GM12878 (cell line): Measurements from ENCODE around the gene DSTYK. TPM values are rescaled to one million over a fixed set of nuclear protein-coding genes. Genes with fewer than 3 reads are reported as not detected.

Experiments
- ATAC-seq: fragments of 200-7000 bp; cut with Tn5 transposase; 3 replicates; pipeline ENCODE4 v1.9.1; 2020; ENCODE audit warnings: mild to moderate bottlenecking, moderate library complexity
- BruUV-seq: library from RNA; stranded (reverse); fragments of 400-500 nt; replicated peaks from 2 replicates; lab custom pipeline; 2021; lab: Mats Ljungman, UMichigan
- CTCF ChIA-PET: fragments of 300-600 bp; sonication (Branson Sonifier 250); formaldehyde crosslinking; extraction: SDS; loops from one replicate; lab custom pipeline; 2021; ENCODE audit warnings: inconsistent platforms; lab: Yijun Ruan, JAX
- POLR2A ChIA-PET: fragments of 350-600 bp; formaldehyde crosslinking; extraction: SDS; loops from one replicate; lab custom pipeline; 2021; ENCODE audit warnings: inconsistent platforms; lab: Charles Lee
- RAD21 ChIA-PET: fragments of 300-600 bp; sonication (Branson Sonifier 250); formaldehyde crosslinking; loops from one replicate; lab custom pipeline; 2023; ENCODE audit warnings: antibody characterized with exemption; ENCODE audit not compliant: unreplicated experiment; lab: Charles Lee
- SMC1A ChIA-PET: fragments of 300-600 bp; sonication (Branson Sonifier 250); formaldehyde crosslinking; loops from one replicate; lab custom pipeline; 2023; ENCODE audit not compliant: unreplicated experiment, uncharacterized antibody; lab: Charles Lee
- DNase-seq: peaks from one replicate; pipeline ENCODE4 v3.0.0-alpha.2; 2011; ENCODE audit warnings: low read depth, low spot score
- FAIRE-seq: peaks from 3 replicates; lab custom pipeline; 2011; peaks lifted over from hg19 to GRCh38; lab: Jason Lieb, UNC
- H2AFZ ChIP-seq: 2 replicates; pipeline ENCODE4 v1.6.0; 2011; ENCODE audit warnings: low read depth, low read length, control low read depth; ENCODE audit not compliant: control insufficient read depth
- H3K27ac ChIP-seq: 2 replicates; pipeline ENCODE4 v1.5.1; 2011; ENCODE audit warnings: control low read depth; ENCODE audit not compliant: control insufficient read depth, insufficient read depth
- H3K27me3 ChIP-seq, 2 experiments: replicated peaks in 1 of 2; 2 replicates each; pipeline versions ENCODE4 v1.6.0 to v1.6.1; 2011; ENCODE audit warnings: low read length in 1 of 2; ENCODE audit not compliant: control insufficient read depth in 2 of 2, insufficient read depth in 2 of 2
- H3K36me3 ChIP-seq, 2 experiments: 2 replicates each; pipeline ENCODE4 v1.5.1; 2011; ENCODE audit warnings: low read length in 1 of 2; ENCODE audit not compliant: control insufficient read depth in 2 of 2, insufficient read depth in 2 of 2
- H3K4me1 ChIP-seq: 2 replicates; pipeline ENCODE4 v1.6.1; 2011; ENCODE audit warnings: mild to moderate bottlenecking, low read length, moderate library complexity, mixed read lengths; ENCODE audit not compliant: control insufficient read depth, insufficient read depth
- H3K4me2 ChIP-seq: 2 replicates; pipeline ENCODE4 v1.6.0; 2011; ENCODE audit warnings: control low read depth; ENCODE audit not compliant: control insufficient read depth, insufficient read depth
- H3K4me3 ChIP-seq: fragments of 200-600 bp; sonication (generic); 2 replicates; pipeline ENCODE4 v1.5.1; 2016
- H3K79me2 ChIP-seq: 2 replicates; pipeline ENCODE4 v1.6.0; 2011; ENCODE audit warnings: low read length; ENCODE audit not compliant: control insufficient read depth, insufficient read depth
- H3K9ac ChIP-seq: 2 replicates; pipeline ENCODE4 v1.8.0; 2011; ENCODE audit warnings: low read length, control low read depth, mixed read lengths; ENCODE audit not compliant: control insufficient read depth, insufficient read depth
- H3K9me3 ChIP-seq: replicated peaks from 3 replicates; pipeline ENCODE4 v1.5.1; 2011; ENCODE audit warnings: mild to moderate bottlenecking, low read length; ENCODE audit not compliant: control insufficient read depth, insufficient read depth
- H4K20me1 ChIP-seq: 2 replicates; pipeline ENCODE4 v1.6.0; 2011; ENCODE audit not compliant: control insufficient read depth, insufficient read depth
- EED ChIP-seq: sonication (generic); IDR thresholded peaks from 2 replicates; pipeline ENCODE4 v1.6.1; 2016; ENCODE audit warnings: antibody characterized with exemption, low read depth
- GATAD2B ChIP-seq: fragments of 450-650 bp; conservative IDR thresholded peaks from 2 replicates; pipeline ENCODE4 v1.6.1; 2017; ENCODE audit warnings: low read depth, mild to moderate bottlenecking, moderate library complexity
- IRF5 ChIP-seq: fragments of 450-650 bp; IDR thresholded peaks from 2 replicates; pipeline ENCODE4 v1.6.1; 2017; ENCODE audit warnings: borderline replicate concordance
- MTA2 ChIP-seq: fragments of 450-650 bp; IDR thresholded peaks from 2 replicates; pipeline ENCODE4 v1.6.1; 2016; ENCODE audit warnings: low read depth, mild to moderate bottlenecking, moderate library complexity
- RAD21 ChIP-seq: IDR thresholded peaks from 2 replicates; pipeline ENCODE4 v1.6.1; 2011; ENCODE audit warnings: mild to moderate bottlenecking, low read depth, low read length, moderate library complexity; ENCODE audit not compliant: insufficient read depth
- RELA ChIP-seq: fragments of 450-650 bp; IDR thresholded peaks from 2 replicates; pipeline ENCODE4 v1.8.0; 2014; ENCODE audit warnings: borderline replicate concordance; ENCODE audit not compliant: partially characterized antibody
- SMARCA5 ChIP-seq: fragments of 450-650 bp; IDR thresholded peaks from 2 replicates; pipeline ENCODE4 v1.6.1; 2017; ENCODE audit warnings: mild to moderate bottlenecking
- SRF ChIP-seq, 2 experiments: IDR thresholded peaks; 2 replicates each; pipeline ENCODE4 v1.6.1; 2011; ENCODE audit warnings: low read depth in 2 of 2, low read length in 2 of 2, mild to moderate bottlenecking in 1 of 2, moderate library complexity in 1 of 2
- STAT3 ChIP-seq: IDR thresholded peaks from 2 replicates; pipeline ENCODE4 v1.6.1; 2011; ENCODE audit warnings: low read depth, low read length, improper control_type of control experiment
- ZNF622 ChIP-seq: fragments of 450-650 bp; IDR thresholded peaks from 2 replicates; pipeline ENCODE4 v1.6.1; 2017; ENCODE audit warnings: mild to moderate bottlenecking, inconsistent platforms
- in situ Hi-C: fragments of 300-500 bp; cut with MboI; formaldehyde crosslinking; loops from 9 replicates; pipeline ENCODE4 v1.14.3; 2018; ENCODE audit warnings: mixed read lengths
- intact Hi-C: fragments of 100-400 bp; cut with micrococcal nuclease; formaldehyde crosslinking; loops from one replicate; pipeline ENCODE4 v1.14.2; 2022; ENCODE audit not compliant: unreplicated experiment
- polyA plus RNA-seq, 11 experiments: library from polyadenylated mRNA; depleted of rRNA in 4 of 11; unstranded in 6 of 11; stranded (reverse) in 5 of 11; fragments of >200 nt; fragmentation: Nextera tagmentation in 4 of 11; fragmentation: Illumina TruSeq in 1 of 11; extraction: Ambion mirVana in 4 of 11; extraction: Trizol in 1 of 11; gene quantifications; 1 replicate in 1 of 11; 2 replicates in 10 of 11; pipeline versions ENCODE4 v1.2.1 to v1.2.3, GENCODE V29; 2011 to 2016; ENCODE audit warnings: inconsistent platforms in 2 of 11, missing spikeins in 2 of 11, low read depth in 1 of 11
- total RNA-seq, 4 experiments: library from RNA; depleted of rRNA in 3 of 4; stranded (reverse); fragments of >200 nt in 3 of 4; fragmentation: Illumina TruSeq in 1 of 4; extraction: Trizol in 1 of 4; gene quantifications; 2 replicates each; pipeline versions ENCODE4 v1.2.1 to v1.2.3, GENCODE V29; 2013 to 2021
- TF ChIP-seq, protein P1 (sequence below), 3 experiments: IDR thresholded peaks in 2 of 3; conservative IDR thresholded peaks in 1 of 3; 2 replicates each; pipeline ENCODE4 v1.5.1; 2011; ENCODE audit warnings: low read depth in 3 of 3, low read length in 3 of 3, mild to moderate bottlenecking in 3 of 3, control low read depth in 2 of 3, moderate library complexity in 2 of 3, inconsistent platforms in 1 of 3, mixed read lengths in 1 of 3; ENCODE audit not compliant: control insufficient read depth in 2 of 3, insufficient read depth in 1 of 3; ENCODE audit errors: extremely low read depth in 1 of 3
- TF ChIP-seq, protein P2 (sequence below): fragments of 150-350 bp; IDR thresholded peaks from 2 replicates; pipeline ENCODE4 v1.6.1; 2014; ENCODE audit warnings: mild to moderate bottlenecking, low read depth, low read length

Gene DSTYK
- total and polyA plus RNA-seq, 10 of the 15 experiments (the other 5 are each of a cell fraction or from before 2014, with no cell fraction given), result 2.7 to 5.5 (median 3.6) TPM

DNA sequence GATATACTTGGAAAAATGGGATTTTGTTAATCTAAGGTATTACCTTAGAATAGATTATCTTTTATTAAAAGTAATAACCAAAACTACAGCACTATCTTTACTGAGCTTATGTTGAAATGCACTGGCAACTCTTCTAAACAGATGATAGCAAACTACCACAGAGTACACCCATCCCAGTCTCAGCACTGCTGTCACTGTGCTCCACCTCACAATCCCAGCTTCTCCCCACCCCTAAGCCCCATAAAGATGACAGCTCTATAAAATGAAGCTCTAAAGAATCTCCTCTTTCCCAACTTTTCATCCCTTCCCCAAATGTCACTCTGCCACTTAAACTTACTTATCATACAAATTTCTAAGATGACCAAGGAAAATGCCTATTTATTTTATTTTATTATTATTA lies 6.4 kb downstream of the DSTYK start:
- H3K36me3 ChIP-seq, result no peaks in the 10 kb centered on the region
- H4K20me1 ChIP-seq, result no peaks in the 10 kb centered on the region; the same call in 1 of the 2 replicates
- ChIA-PET SMC1A (interaction anchor here (1.1 to 2.0 kb wide), 2 partner anchors 19 to 51 kb away, joined by 3 to 6 read pairs; no protein-coding TSS in a partner anchor), POLR2A (no interaction called here), CTCF (interaction anchor here (1.3 to 1.7 kb wide), 2 partner anchors 25 to 51 kb away, joined by 3 to 4 read pairs; no protein-coding TSS in a partner anchor), RAD21 (interaction anchor here (0.6 kb wide), 2 partner anchors 29 to 386 kb away, joined by 3 to 4 read pairs; no protein-coding TSS in a partner anchor)
- FAIRE-seq, result no peak
- intact Hi-C loops (no loop called here), in situ Hi-C loops (no loop called here)
- H3K4me3 ChIP-seq, result no peak overlapping the region
- ATAC-seq, result no peak
- TF ChIP-seq MTA2 (no peak), STAT3 (no peak), ZNF622 (no peak), IRF5 (no peak), RELA (no peak), GATAD2B (no peak), EED (no peak), SMARCA5 (no peak), SRF (IDR thresholded peaks at IDR 0.05; ENCODE audit: low read depth in 2 of 2, low read length in 2 of 2) (no peak), RAD21 (no peak)
- TF ChIP-seq, protein P1, sequence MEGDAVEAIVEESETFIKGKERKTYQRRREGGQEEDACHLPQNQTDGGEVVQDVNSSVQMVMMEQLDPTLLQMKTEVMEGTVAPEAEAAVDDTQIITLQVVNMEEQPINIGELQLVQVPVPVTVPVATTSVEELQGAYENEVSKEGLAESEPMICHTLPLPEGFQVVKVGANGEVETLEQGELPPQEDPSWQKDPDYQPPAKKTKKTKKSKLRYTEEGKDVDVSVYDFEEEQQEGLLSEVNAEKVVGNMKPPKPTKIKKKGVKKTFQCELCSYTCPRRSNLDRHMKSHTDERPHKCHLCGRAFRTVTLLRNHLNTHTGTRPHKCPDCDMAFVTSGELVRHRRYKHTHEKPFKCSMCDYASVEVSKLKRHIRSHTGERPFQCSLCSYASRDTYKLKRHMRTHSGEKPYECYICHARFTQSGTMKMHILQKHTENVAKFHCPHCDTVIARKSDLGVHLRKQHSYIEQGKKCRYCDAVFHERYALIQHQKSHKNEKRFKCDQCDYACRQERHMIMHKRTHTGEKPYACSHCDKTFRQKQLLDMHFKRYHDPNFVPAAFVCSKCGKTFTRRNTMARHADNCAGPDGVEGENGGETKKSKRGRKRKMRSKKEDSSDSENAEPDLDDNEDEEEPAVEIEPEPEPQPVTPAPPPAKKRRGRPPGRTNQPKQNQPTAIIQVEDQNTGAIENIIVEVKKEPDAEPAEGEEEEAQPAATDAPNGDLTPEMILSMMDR (IDR thresholded peaks at IDR 0.05 in 2 of 3, conservative IDR thresholded peaks at IDR 0.05 in 1 of 3; ENCODE audit: control insufficient read depth in 2 of 3, extremely low read depth in 1 of 3, insufficient read depth in 1 of 3, low read depth in 3 of 3, low read length in 3 of 3), result no peak
- TF ChIP-seq, protein P2, sequence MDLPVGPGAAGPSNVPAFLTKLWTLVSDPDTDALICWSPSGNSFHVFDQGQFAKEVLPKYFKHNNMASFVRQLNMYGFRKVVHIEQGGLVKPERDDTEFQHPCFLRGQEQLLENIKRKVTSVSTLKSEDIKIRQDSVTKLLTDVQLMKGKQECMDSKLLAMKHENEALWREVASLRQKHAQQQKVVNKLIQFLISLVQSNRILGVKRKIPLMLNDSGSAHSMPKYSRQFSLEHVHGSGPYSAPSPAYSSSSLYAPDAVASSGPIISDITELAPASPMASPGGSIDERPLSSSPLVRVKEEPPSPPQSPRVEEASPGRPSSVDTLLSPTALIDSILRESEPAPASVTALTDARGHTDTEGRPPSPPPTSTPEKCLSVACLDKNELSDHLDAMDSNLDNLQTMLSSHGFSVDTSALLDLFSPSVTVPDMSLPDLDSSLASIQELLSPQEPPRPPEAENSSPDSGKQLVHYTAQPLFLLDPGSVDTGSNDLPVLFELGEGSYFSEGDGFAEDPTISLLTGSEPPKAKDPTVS, result no peak
- DNase-seq, result no peak
- H3K27ac ChIP-seq, result no peak overlapping the region
- H3K9me3 ChIP-seq, result no peaks in the 10 kb centered on the region
- no peaks in the 10 kb centered on the region for H3K79me2 ChIP-seq
- no peak overlapping the region for H2AFZ ChIP-seq
- no TSS peak for BruUV-seq
- no peak overlapping the region for H3K4me2 ChIP-seq
- H3K9ac ChIP-seq, result no peak overlapping the region
- no peaks in the 10 kb centered on the region for H3K27me3 ChIP-seq
- H3K4me1 ChIP-seq, result no peaks in the 10 kb centered on the region; the same call in 1 of the 2 replicates
